Esophagus muscularis mucosa (tissue), 3 donors: ENCODE data around the gene ANOS1.

ENCODE experiments used
- CTCF ChIP-seq, 3 experiments: fragments of 200-600 bp in 2 of 3; fragments of 450-650 bp in 1 of 3; sonication (generic) in 2 of 3; IDR thresholded peaks; one replicate each; pipeline ENCODE4 v1.5.1; 2017 to 2019; ENCODE audit warnings: antibody characterized with exemption in 3 of 3, mild to moderate bottlenecking in 2 of 3, moderate library complexity in 1 of 3
- EP300 ChIP-seq: sonication (generic); formaldehyde crosslinking; IDR thresholded peaks from one replicate; pipeline ENCODE4 v1.6.1; 2017; ENCODE audit warnings: antibody characterized with exemption

- TF ChIP-seq CTCF (IDR thresholded peaks at IDR 0.05) = no peak
- no peak for TF ChIP-seq EP300
These were observed 185.2 kb downstream of the ANOS1 start for GRCh38 chrX:8546715-8547114.
